Measurements from ENCODE around the gene ST8SIA1.

ST8SIA1 gene

GRCh38 chr12:22238211-22238610 is 96.3 kb downstream of the ST8SIA1 start:
- DNase-seq (ENCODE audit: low spot score) = no peak

DNA sequence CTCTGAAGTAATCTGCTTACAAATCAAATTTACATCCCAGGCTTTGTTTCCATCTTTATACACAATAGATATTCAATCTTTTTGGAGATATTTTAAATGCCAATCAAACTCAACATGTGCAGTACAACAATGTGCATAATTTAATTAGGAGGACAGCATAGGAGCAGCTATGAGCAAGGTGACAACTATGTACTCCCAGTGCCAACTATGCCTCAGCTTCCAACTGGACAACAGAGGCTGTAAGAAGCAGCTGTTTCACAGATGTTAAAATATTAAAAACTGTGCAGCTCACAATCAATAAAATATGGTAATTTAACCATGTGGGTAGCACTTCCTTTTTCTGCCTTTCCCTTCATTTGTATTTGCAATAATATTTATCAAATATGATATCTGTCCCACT is 99.9 kb downstream of the ST8SIA1 start:
- no peak for DNase-seq (ENCODE audit: low spot score)

DNA sequence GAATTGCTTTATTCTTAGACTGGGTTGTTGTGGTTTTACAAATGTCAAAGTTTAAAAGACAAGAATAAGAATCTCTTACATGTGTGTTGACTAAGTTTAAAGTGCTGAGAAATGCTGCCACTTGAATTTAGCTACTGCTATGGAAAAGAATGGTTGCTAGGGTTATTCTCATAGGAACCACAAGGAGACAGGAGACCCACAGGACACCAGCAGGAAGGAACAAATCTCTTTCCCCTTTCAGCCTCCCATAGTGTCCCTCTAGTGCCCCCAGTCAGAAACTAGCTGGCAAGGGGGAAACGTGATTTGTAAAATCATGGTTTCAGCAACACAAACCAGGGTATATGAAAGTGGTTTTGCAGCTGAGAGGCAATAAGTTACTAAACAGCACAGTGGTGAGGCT is 102.7 kb downstream of the ST8SIA1 start:
- no peak for DNase-seq (ENCODE audit: low spot score)

GRCh38 chr12:22231078-22231477 is 103.4 kb downstream of the ST8SIA1 start:
- DNase-seq (ENCODE audit: low spot score) = no peak

DNA sequence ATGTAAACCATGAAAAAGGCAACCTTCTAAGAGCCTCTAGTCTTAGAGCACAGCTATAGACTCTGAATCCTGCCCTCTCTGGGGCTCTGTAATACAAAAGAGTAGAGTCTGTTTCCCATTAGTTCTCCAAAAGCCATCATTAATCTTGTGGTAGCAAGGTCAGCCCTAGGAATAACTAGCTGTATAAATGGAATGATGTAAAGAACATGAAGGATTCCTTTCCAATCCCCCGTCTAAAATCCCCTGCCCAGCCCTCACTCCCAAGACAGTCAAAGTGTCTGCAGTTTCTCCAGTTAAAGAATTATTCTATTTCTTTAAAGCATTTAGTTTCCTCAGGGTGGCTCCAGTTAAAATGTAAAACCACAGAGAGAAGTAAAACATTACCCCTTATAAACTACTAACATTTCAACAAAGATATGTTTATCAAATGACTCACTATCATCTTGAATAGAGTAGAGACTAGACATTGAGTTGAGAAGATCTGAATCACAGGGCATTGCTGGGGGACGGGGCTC is 104.2 kb downstream of the ST8SIA1 start:
- DNase-seq (ENCODE audit: low spot score) = no peak

- no peak for DNase-seq (ENCODE audit: low spot score)
Observed at GRCh38 chr12:22229652-22230279, 104.7 kb downstream of the ST8SIA1 start.

DNA sequence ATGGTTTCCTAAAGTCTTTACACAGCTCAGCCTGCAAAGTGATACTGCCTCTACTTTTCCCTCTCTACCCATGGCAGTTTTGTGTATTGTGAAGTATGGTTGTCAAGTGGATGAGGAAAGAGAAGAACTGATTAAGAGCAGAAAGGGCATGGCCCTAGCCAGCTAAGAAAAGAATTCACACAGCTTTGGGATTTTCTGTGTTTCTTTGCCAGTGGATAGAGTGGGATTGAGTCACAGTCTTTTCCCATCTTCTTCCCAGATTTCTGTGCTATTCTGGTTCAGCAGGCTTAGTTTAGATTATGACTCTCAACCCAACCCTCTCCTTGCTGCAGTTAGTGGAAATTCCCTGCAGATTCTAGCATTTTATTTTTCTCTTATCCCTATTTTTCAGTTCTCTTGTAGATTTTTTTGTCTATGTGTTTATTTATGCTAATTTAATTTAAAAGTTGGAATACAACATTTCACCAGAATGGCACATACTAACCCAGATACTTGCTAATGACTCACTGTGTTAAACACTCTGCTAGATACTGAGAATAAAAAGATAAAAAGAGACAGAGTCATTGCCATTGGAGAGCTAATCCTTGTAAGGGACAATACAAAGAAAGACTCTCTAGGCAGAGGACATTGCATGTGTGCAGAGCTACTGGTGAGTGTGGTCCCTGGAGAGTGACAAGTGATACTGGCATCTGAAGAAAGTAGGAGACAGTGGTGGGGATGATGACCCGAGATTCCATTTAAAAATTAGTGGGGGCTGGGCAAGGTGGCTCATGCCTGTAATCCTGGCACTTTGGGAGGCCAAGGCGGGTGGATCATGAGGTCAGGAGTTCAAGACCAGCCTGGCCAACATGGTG is 106.3 kb downstream of the ST8SIA1 start:
- no peak for DNase-seq (ENCODE audit: low spot score)

DNA sequence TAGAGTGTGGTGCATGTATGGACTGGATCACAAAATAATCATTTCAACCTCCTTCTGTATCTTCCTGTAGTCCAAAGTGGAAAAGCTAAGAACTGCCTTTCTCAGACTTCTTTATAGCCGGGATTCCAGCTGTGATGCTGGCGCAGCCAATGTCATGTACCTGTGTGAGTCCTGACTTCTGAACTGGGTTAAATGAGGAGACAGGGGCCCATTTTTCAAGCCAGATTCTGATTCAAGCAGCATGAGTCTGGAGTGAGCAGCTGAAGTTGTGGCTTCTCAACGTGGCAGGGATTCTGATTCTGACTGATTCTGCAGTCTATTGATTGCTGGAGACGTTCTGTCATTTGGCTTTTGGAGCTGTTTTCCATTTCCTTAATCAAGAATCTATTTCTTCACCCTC is 111.2 kb downstream of the ST8SIA1 start:
- DNase-seq (ENCODE audit: low spot score) = no peak

GRCh38 chr12:22217556-22217955 is 117.0 kb downstream of the ST8SIA1 start:
- no peak for DNase-seq (ENCODE audit: low spot score)

DNA sequence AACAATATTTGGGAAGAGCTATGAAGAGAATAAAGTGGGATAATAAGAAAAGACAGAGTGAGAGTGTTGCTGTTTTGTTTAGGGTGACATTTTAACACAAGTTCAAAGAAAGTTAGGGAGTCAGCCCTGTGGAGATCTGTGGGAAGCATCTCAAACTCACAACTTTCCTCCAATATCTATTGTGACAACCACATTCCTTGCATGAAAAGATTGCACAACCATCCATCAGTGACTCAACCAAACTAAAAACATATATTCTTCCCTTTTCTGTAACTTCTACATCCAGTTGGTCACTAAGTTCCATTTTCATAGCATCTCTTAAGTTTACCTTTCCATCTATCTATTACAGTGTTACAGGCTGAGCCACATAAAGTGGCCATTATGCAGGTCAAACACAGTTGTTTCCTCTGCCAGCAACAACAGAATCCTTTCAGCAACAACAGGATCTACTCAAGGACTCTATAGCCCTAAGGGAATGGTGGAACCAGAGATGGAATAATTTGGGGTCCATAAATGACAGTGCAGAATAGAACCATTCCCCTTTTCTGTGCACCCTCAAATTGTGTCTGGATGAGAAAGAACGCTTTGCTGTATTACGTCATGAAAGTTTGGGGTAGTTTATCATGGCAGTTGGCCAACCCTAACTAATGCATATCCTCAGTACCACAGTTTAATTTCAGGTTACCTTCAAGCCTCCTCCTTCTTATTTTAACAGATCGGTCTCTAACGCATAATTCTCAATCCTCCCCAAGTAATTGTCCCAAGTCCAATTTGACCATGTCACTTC is 118.8 kb downstream of the ST8SIA1 start:
- DNase-seq (ENCODE audit: low spot score) = no peak

DNA sequence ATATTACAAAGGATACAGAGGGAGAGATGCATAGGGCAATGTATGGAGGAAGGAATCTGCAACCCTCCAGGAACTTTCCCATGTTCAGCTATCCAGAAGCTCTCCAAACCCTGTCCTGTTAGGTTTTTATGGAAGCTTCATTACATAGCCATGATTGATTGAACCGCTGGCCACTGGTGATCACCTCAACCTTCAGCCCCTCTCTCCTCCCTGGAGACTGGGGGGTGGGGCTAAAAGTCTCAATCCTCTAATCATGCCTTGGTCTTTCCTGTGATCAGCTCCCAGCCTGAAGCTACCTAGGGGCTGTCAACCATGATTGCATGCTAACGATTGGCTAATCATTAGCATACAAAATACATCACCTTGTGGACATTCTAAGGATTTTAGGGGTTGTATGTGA is 123.4 kb downstream of the ST8SIA1 start:
- DNase-seq (ENCODE audit: low spot score) = no peak

DNA sequence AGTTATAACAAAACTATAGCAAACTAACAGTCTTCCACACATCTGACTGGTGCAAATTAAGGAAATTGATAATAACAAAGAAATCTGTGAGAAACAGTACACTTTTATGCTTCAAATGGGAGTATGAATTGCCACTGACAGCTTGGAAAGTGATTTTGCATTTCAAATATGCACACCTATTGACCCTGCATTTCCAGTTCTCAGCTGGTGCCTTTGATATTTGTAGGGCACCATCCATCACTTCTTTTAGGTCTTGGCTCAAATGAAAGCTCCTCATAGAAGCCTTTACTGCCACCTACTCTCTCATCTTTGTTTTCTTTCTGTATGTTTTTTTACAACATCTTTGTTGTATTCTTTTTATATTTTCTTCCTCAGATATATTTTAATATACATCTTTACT is 125.1 kb downstream of the ST8SIA1 start:
- DNase-seq (ENCODE audit: low spot score) = no peak

DNA sequence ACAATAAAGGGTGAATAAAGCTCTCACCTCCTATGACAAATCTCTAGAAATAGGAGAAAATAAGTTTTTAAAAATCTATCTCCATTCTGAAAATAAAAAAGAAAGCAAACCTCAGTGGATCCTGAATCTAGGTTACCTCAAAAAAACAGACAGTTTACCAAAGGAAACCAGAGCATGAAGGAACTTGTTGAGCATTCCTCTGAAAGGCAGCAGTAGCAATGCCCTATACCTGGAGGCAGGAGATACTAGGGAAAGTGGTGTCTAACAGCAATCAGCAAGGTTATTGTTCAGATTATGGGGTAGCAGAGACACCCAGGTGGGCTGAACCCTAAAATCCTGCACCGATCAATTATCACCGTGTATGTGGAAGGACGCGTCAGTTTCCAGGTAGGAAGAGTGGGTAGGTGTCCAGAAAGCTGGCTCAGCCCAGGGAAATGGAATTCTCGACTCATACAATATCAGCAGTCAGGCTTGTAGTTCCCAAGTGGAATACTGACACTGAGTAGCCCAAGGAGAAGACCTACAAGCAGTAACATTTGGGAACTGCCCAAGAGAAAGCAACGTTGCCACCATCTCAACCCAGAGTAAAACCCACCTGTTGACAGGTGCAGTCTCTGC is 128.3 kb downstream of the ST8SIA1 start:
- DNase-seq (ENCODE audit: low spot score) = no peak

- no peak for DNase-seq (ENCODE audit: low spot score)
Observed at GRCh38 chr12:22204391-22204790, 130.1 kb downstream of the ST8SIA1 start.

GRCh38 chr12:22202847-22203246 is 131.7 kb downstream of the ST8SIA1 start:
- DNase-seq (ENCODE audit: low spot score) = no peak

DNA sequence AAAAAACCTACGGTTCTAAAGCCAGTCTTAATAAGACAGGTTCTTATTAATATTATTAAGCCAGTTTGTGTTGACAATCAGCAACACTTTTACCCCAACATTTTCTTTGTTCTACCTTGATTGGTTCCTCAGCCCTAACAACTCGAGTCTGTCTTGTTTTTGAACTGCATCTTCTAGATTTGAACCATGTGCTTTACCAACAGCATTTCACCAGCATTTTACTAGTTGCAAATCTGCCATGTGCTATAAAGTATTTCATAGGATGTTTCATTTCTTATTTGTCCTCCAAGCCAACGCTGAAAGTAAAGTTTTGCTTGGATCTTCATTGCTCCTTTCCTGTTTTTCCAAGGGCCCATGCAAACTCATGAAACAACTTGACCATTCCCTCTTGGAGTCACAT is 133.4 kb downstream of the ST8SIA1 start:
- DNase-seq (ENCODE audit: low spot score) = no peak

DNA sequence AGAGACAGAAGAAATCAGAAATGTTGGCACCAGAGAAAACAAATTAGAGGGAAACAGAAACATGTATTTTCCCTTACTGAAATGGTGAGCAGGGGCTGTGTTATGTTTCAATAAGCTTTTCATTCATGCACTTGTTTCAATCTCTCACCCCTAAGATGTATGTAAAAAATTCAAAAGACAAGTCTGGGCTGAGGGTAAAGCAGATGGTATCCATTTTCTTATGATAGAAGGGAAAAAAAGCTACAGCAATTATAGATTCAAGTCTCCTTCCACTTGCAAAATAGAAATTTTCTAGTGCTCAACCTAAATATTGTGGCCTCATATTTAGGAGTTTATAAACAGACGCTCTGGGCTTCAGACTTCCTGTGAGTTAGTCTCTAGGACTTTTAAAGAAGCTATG is 138.3 kb downstream of the ST8SIA1 start:
- no peak for DNase-seq (ENCODE audit: low spot score)

- DNase-seq (ENCODE audit: low spot score) = no peak
Observed at GRCh38 chr12:22190969-22191368, 143.5 kb downstream of the ST8SIA1 start.

DNA sequence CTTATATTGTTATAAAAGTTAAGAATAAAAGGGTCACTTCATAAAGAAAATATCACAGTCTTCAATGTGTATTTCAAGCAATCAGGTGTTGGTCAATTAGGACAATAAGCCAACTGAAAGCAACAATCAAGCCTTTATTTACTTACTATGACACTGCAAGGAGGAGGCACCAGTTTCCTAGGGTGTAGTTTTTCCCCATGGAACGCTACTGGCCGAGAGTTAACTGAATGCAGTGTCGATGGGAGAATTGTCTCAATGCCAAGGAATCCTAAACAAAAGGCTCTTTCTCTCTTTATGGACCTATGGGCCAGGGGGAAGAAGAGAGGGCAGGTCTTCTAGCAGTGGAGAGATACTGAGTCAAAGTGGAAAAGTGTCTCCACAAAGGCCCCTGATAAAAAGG is 146.1 kb downstream of the ST8SIA1 start:
- DNase-seq (ENCODE audit: low spot score) = no peak

DNA sequence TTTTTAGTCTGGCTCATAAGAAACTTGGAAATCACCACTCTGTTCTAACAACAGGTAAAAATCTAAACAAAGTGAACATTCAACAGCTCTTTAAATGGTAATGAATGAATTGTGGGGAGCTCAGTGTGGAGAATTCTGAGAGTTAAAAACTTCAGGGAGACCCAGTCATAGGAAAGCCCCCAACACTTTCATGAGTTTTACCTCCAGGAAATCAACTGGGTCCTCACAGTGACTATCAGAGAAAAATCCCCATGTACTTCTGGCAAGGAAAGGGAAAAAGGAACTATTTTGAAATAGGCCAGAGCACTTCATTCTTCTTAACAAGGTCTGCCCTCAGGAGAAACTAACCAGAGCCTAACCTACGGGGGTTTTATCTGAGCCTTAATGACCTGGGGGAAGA is 153.8 kb downstream of the ST8SIA1 start:
- DNase-seq (ENCODE audit: low spot score) = no peak

- no peak for DNase-seq (ENCODE audit: low spot score)
Observed at GRCh38 chr12:22173177-22173576, 161.3 kb downstream of the ST8SIA1 start.

GRCh38 chr12:22172501-22172900 is 162.0 kb downstream of the ST8SIA1 start:
- DNase-seq (ENCODE audit: low spot score) = no peak

Data from D341Med (cell line).